Tibial nerve (tissue), 4 donors: ENCODE results near the gene CACNA1G. TPM values are rescaled to one million over a fixed set of nuclear protein-coding genes. Genes with fewer than 3 reads are reported as not detected.

Source experiments
- DNase-seq, 2 donors: peaks; one replicate each; pipeline ENCODE4 v3.0.0-alpha.2; 2019; ENCODE audit warnings: low spot score in 2 of 2
- H3K27ac ChIP-seq, 4 donors: fragments of 200-600 bp; sonication (generic) in 3 of 4; one replicate each; pipeline ENCODE4 v1.5.1; 2017 to 2019; ENCODE audit warnings: mild to moderate bottlenecking in 1 of 4
- H3K27me3 ChIP-seq, 2 donors: fragments of 200-600 bp; sonication (generic) in 1 of 2; one replicate each; pipeline versions ENCODE4 v1.5.1 to v1.6.0; 2017 to 2019
- H3K36me3 ChIP-seq, 3 donors: fragments of 200-600 bp; sonication (generic); one replicate each; pipeline ENCODE4 v1.5.1; 2018 to 2019
- H3K4me1 ChIP-seq, 4 donors: fragments of 200-600 bp; sonication (generic) in 3 of 4; one replicate each; pipeline ENCODE4 v1.5.1; 2017 to 2019
- H3K4me3 ChIP-seq, 4 donors: fragments of 200-600 bp; sonication (generic) in 3 of 4; one replicate each; pipeline ENCODE4 v1.5.1; 2017 to 2019; ENCODE audit warnings: mild to moderate bottlenecking in 1 of 4, moderate library complexity in 1 of 4
- H3K9me3 ChIP-seq, 4 donors: fragments of 200-600 bp; sonication (generic) in 3 of 4; one replicate each; pipeline ENCODE4 v1.5.1; 2017 to 2019
- EP300 ChIP-seq, 2 donors: sonication (generic); formaldehyde crosslinking; IDR thresholded peaks; one replicate each; pipeline ENCODE4 v1.6.1; 2017; ENCODE audit warnings: antibody characterized with exemption in 2 of 2, mild to moderate bottlenecking in 1 of 2
- POLR2A ChIP-seq, 2 donors: fragments of 450-650 bp; IDR thresholded peaks; one replicate each; pipeline ENCODE4 v1.6.1; 2017; ENCODE audit warnings: antibody characterized with exemption in 2 of 2, mild to moderate bottlenecking in 2 of 2, moderate library complexity in 2 of 2
- WGBS, 2 donors: methylation state at CpG; one replicate each; pipeline ENCODE4 v1.1.5; 2018; 5-methylcytosine and 5-hydroxymethylcytosine counted together
- total RNA-seq, 4 donors: library from RNA; depleted of rRNA; stranded (reverse); fragments of >200 nt; gene quantifications; one replicate each; pipeline ENCODE4 v1.1.0, GENCODE V29; 2016
- TF ChIP-seq, protein P1 (sequence below), 5 experiments: fragments of 200-600 bp in 3 of 5; fragments of 450-650 bp in 2 of 5; sonication (generic) in 3 of 5; IDR thresholded peaks; one replicate each; pipeline ENCODE4 v1.5.1; 2016 to 2019; ENCODE audit warnings: antibody characterized with exemption in 5 of 5, mild to moderate bottlenecking in 3 of 5, moderate library complexity in 2 of 5

The CACNA1G gene
- total RNA-seq, 4 donors from 2014 or later = 0.21 to 2.2 TPM; not detected in 2

DNA sequence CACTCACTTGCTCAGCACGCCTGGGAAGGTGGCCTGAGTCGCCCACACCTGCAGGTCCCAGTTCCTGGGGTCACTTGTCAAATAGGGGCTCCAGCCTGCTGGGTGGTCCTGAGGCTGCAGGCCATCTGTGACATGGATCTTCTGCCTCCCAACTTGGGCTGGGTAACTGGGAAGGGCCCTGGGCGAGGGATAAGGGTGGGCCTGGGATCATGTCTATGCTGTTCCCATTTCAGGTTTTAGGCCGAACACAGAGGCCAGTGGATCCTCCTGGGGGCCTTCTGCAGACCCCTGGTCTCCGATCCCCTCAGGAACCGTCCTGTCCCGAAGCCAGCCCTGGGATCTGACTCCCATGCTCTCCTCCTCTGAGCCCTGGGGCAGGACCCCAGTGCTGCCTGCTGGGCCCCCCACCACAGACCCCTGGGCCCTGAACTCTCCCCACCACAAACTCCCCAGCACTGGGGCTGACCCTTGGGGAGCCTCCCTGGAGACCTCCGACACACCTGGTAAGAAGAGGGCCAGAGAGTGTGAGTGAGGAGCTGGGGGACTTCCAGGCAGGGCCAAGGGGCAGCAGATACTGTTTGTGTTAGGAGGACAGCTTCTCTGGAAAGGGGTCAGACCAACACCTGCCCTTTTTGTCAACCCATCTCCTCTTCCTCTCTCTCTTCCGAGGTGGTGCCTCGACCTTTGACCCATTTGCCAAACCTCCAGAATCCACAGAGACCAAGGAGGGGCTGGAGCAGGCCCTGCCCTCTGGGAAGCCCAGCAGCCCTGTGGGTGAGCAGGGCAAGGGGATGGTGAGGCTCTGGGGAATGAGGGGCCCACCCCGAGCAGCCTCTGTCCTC, 19.7 kb upstream of the CACNA1G start:
- H3K4me3 ChIP-seq = peak overlapping the region in 1 of 4 donors; percentile 76
- TF ChIP-seq, protein P1, sequence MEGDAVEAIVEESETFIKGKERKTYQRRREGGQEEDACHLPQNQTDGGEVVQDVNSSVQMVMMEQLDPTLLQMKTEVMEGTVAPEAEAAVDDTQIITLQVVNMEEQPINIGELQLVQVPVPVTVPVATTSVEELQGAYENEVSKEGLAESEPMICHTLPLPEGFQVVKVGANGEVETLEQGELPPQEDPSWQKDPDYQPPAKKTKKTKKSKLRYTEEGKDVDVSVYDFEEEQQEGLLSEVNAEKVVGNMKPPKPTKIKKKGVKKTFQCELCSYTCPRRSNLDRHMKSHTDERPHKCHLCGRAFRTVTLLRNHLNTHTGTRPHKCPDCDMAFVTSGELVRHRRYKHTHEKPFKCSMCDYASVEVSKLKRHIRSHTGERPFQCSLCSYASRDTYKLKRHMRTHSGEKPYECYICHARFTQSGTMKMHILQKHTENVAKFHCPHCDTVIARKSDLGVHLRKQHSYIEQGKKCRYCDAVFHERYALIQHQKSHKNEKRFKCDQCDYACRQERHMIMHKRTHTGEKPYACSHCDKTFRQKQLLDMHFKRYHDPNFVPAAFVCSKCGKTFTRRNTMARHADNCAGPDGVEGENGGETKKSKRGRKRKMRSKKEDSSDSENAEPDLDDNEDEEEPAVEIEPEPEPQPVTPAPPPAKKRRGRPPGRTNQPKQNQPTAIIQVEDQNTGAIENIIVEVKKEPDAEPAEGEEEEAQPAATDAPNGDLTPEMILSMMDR (IDR thresholded peaks at IDR 0.05) = no peak
- no peak for TF ChIP-seq POLR2A (IDR thresholded peaks at IDR 0.05)
- no peak for TF ChIP-seq EP300 (IDR thresholded peaks at IDR 0.05)
- no peak for DNase-seq
- H3K27me3 ChIP-seq = no peaks in the 10 kb centered on the region
- H3K36me3 ChIP-seq = no peaks in the 10 kb centered on the region
- H3K4me1 ChIP-seq = peaks cover 0 to 42% (median 15%) of the 10 kb centered on the region in 4 donors
- peak overlapping the region; percentile 55 to 88 (median 80) for H3K27ac ChIP-seq
- whole genome bisulfite sequencing, 2 donors = 81 to 94% methylated on average over 8 to 11 of the region's 11 CpGs
- H3K9me3 ChIP-seq = no peaks in the 10 kb centered on the region

DNA sequence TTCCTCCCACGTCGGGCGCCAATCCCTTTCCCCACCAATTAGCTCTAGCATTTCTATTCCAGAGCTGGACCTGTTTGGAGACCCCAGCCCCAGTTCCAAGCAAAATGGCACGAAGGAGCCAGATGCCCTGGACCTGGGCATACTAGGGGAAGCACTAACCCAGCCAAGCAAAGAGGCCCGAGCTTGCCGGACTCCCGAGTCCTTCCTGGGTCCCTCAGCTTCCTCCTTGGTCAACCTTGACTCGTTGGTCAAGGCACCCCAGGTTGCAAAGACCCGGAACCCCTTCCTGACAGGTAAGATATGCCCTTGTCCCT, 19.2 kb upstream of the CACNA1G start:
- peaks cover 0 to 43% (median 15%) of the 10 kb centered on the region in 4 donors for H3K4me1 ChIP-seq
- no peaks in the 10 kb centered on the region for H3K27me3 ChIP-seq
- peak overlapping the region; percentile 54 to 76 (median 63) for H3K4me3 ChIP-seq
- no peaks in the 10 kb centered on the region for H3K36me3 ChIP-seq
- H3K9me3 ChIP-seq = no peaks in the 10 kb centered on the region
- no peak for DNase-seq
- WGBS, 2 donors = 60 to 66% methylated on average over 9 of the region's 9 CpGs
- TF ChIP-seq, protein P1 (IDR thresholded peaks at IDR 0.05) = no peak
- no peak for TF ChIP-seq EP300 (IDR thresholded peaks at IDR 0.05)
- peak overlapping the region; percentile 55 to 88 (median 80) for H3K27ac ChIP-seq

DNA sequence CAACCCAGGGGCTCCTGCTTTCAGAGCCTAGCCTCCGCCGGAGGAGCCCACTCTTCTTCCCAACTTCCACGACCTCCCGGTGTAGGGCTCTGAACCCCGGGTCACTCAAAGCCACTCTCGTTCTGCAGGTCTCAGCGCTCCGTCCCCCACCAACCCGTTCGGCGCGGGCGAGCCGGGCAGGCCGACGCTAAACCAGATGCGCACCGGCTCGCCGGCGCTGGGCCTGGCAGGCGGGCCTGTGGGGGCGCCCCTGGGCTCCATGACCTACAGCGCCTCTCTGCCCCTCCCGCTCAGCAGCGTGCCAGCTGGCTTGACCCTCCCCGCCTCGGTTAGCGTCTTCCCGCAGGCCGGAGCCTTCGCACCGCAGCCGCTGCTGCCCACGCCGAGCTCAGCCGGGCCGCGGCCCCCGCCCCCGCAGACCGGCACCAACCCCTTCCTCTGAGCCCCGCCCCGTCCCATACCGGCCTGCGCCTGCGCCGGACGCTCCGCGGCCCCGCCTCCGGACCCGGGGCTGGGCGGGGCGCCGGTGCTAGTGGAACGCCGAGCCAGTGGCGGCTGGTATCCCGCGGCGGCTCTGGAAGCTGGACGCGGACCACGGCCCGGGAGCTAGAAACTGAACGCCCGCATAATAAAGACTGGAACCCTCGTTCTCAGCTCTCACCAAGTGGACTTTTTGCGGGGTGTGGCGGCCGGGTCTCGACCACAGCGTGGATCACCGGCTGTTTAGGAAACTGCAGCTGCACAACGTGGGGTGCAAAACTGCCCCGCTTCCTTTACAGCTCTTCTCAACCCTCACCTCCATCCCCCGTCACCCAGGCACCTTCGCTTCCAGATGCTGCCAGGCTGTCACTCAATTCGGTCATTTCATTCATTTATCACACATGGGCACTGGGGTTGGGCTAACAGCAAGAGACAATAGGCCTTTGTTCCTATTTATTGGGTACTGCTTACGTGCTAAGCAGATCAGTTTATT, 18.5 kb upstream of the CACNA1G start:
- Histone ChIP-seq H3K36me3 (no peaks in the 10 kb centered on the region), H3K27me3 (no peaks in the 10 kb centered on the region), H3K4me3 (peak overlapping the region; percentile 54 to 76 (median 63)), H3K9me3 (no peaks in the 10 kb centered on the region), H3K4me1 (peaks cover 0 to 49% (median 17%) of the 10 kb centered on the region in 4 donors), H3K27ac (peak overlapping the region; percentile 66 to 88 (median 80))
- TF ChIP-seq, protein P1 (IDR thresholded peaks at IDR 0.05) = peak in 3 of 5 experiments; percentile 21 to 51 (median 30)
- TF ChIP-seq POLR2A (IDR thresholded peaks at IDR 0.05) (peak; percentile 27 to 67), EP300 (IDR thresholded peaks at IDR 0.05) (peak in 1 of 2 donors; percentile 67)
- WGBS, 2 donors = 2% methylated on average over 40 to 62 of the region's 82 CpGs
- DNase-seq = peak; percentile 75 to 79

DNA sequence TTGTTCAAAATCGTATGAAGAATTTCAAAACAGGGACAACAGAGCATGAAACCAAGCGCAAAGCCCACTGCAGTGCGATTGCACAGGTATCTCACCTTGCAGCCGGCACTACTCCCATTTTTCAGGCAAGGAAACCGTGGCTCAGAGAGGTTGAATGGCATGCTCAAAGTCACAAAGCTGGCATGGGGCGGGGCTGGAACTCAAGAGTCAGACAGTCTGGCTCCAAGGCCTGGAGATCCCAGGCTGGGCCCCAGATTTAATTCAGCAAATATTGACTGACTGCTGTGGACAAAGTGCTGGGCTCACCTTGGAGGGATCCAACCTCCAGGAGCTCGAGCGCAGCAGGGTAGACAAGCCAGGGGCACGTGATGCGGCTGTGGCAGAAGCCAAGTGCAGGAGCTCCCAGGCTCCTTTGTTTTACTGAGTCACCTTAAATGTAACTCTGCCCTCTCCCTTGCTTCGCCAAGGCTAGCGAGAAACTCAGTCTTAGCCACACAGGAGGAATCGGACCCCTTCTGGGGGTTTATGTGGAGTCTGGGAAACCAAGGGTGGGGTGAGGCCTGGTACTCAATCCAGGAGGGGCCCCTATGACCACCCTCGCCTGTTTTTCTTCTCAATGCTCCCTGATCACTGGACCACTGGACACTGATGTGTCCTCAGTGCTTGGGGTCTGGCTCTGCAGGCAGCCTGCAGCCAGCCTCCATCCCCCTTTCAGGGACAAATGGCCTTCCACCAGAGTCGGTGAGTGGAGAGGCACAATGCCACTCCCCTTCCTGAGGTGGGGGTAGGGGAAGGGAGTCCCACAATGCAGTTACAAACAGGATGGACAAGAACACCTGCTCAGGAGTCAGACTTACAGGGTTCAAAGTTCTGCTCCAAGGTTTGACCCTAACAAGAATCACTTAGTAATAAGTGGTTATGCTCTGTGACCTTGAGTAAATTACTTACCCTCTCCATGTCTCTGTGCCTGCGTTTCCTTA, 17.4 kb upstream of the CACNA1G start:
- Histone ChIP-seq H3K4me1 (peaks cover 0 to 58% (median 25%) of the 10 kb centered on the region in 4 donors), H3K36me3 (no peaks in the 10 kb centered on the region), H3K4me3 (peak overlapping the region in 3 of 4 donors; percentile 61 to 76 (median 65)), H3K9me3 (no peaks in the 10 kb centered on the region), H3K27me3 (no peaks in the 10 kb centered on the region), H3K27ac (peak overlapping the region in 3 of 4 donors; percentile 80 to 88 (median 81))
- DNase-seq = no peak
- 81 to 84% methylated on average over 16 of the region's 16 CpGs for WGBS, 2 donors
- no peak for TF ChIP-seq EP300 (IDR thresholded peaks at IDR 0.05)
- TF ChIP-seq POLR2A (IDR thresholded peaks at IDR 0.05) = no peak
- TF ChIP-seq, protein P1 (IDR thresholded peaks at IDR 0.05) = no peak
